Calu3 (cell line): Measurements from ENCODE around the gene SRRM2. TPM values are rescaled to one million over a fixed set of nuclear protein-coding genes. Genes with fewer than 3 reads are reported as not detected.
A peak's percentile ranks its signal among the peaks of the same experiment; 100 is the strongest.

Experiments
- BruUV-seq: library from RNA; stranded (reverse); fragments of 400-500 nt; replicated peaks from 2 replicates; lab custom pipeline; 2021; lab: Mats Ljungman, UMichigan
- CTCF ChIA-PET: fragments of 300-600 bp; sonication (Branson Sonifier 250); formaldehyde crosslinking; loops from one replicate; lab custom pipeline; 2022; ENCODE audit warnings: antibody characterized with exemption; lab: Charles Lee
- DNase-seq: peaks from one replicate; pipeline ENCODE4 v3.0.0; 2022
- H3K27ac Mint-ChIP-seq: one replicate; pipeline ENCODE4 v1.8.0; 2022; ENCODE audit warnings: mixed read lengths; ENCODE audit not compliant: unreplicated experiment
- H3K27me3 Mint-ChIP-seq: one replicate; pipeline ENCODE4 v1.8.0; 2022; ENCODE audit warnings: mixed read lengths; ENCODE audit not compliant: unreplicated experiment
- H3K36me3 Mint-ChIP-seq: one replicate; pipeline ENCODE4 v1.8.0; 2022; ENCODE audit warnings: mild to moderate bottlenecking, moderate library complexity, mixed read lengths; ENCODE audit not compliant: insufficient read depth, unreplicated experiment
- H3K4me1 Mint-ChIP-seq: one replicate; pipeline ENCODE4 v1.8.0; 2022; ENCODE audit warnings: mild to moderate bottlenecking, low read depth, mixed read lengths; ENCODE audit not compliant: unreplicated experiment
- H3K4me3 Mint-ChIP-seq: one replicate; pipeline ENCODE4 v1.8.0; 2022; ENCODE audit warnings: mild to moderate bottlenecking, low read depth, moderate library complexity, mixed read lengths; ENCODE audit not compliant: unreplicated experiment
- H3K9me3 Mint-ChIP-seq: one replicate; pipeline ENCODE4 v1.8.0; 2022; ENCODE audit warnings: low read depth, mixed read lengths; ENCODE audit not compliant: unreplicated experiment
- CTCF ChIP-seq: fragments of 200-600 bp; IDR thresholded peaks from one replicate; pipeline ENCODE4 v1.8.0; 2022; ENCODE audit warnings: antibody characterized with exemption; ENCODE audit not compliant: unreplicated experiment
- intact Hi-C: fragments of 100-400 bp; cut with micrococcal nuclease; formaldehyde crosslinking; loops from one replicate; pipeline ENCODE4 v1.10.0; 2022; ENCODE audit not compliant: unreplicated experiment
- total RNA-seq: library from RNA; stranded (reverse); gene quantifications from 2 replicates; pipeline ENCODE4 v1.2.3, GENCODE V29; 2022

Gene SRRM2
- total RNA-seq, 1 experiment from 2014 or later, result 905 TPM

GRCh38 chr16:2773188-2773968 is 20.9 kb downstream of the SRRM2 start:
- no peak for DNase-seq

DNA sequence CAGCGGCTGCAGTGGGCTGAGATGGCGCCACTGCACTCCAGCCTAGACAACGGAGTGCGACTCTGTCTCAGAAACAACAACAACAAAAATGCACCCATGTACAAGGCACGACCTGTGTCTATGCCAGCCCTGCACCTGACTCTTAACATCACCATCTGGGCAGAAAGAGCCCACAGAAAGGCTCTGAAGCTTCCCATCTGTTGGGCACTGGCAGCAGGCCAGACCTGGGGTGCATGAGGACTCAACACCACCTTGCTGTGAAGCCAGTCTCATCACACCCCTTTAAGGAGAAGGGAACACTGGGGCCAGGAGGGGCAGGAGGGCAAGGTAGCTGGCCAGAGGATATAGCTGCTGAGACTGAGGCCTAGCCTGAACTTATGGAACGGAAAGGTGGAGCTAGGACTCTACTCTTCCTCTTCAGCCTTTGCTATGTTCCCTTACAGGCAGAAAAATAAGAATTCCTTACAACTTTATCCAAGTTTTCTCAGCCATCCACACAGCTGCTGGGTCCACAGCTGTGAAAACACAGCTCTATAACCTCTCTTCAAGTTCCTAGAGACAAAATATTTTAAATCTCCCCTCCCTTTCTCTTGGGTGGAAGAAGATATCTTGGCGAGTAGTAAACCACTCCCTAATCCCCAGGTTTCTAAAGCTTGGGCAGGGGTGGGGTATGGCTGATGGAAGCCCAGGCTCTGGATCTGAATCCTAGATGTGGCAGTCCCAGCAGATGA is 21.9 kb downstream of the SRRM2 start:
- H3K4me1 Mint-ChIP-seq, result peaks cover 30% of the 10 kb centered on the region
- H3K36me3 Mint-ChIP-seq, result peaks cover 87% of the 10 kb centered on the region
- H3K27me3 Mint-ChIP-seq, result no peaks in the 10 kb centered on the region
- no peak overlapping the region for H3K4me3 Mint-ChIP-seq
- no peaks in the 10 kb centered on the region for H3K9me3 Mint-ChIP-seq
- no peak for TF ChIP-seq CTCF
- H3K27ac Mint-ChIP-seq, result no peak overlapping the region
- no TSS peak for BruUV-seq
- intact Hi-C loops, result no loop called here
- CTCF ChIA-PET, result interaction anchor here (1.4 kb wide), 1 partner anchor 80 kb away, joined by 3 read pairs; no protein-coding TSS in a partner anchor
- no peak for DNase-seq

More at GRCh38 chr16:2773188-2773968, 20.9 kb downstream of the SRRM2 start:
- Mint-ChIP-seq H3K27me3 (no peaks in the 10 kb centered on the region), H3K27ac (no peak overlapping the region), H3K9me3 (no peaks in the 10 kb centered on the region), H3K4me3 (no peak overlapping the region), H3K4me1 (peaks cover 35% of the 10 kb centered on the region), H3K36me3 (peaks cover 93% of the 10 kb centered on the region)
- intact Hi-C loops, result no loop called here
- no TSS peak for BruUV-seq
- no peak for TF ChIP-seq CTCF
- CTCF ChIA-PET, result interaction anchor here (0.5 to 1.4 kb wide), 3 partner anchors 51 to 504 kb away, joined by 3 to 4 read pairs (median 4); no protein-coding TSS in a partner anchor

DNA sequence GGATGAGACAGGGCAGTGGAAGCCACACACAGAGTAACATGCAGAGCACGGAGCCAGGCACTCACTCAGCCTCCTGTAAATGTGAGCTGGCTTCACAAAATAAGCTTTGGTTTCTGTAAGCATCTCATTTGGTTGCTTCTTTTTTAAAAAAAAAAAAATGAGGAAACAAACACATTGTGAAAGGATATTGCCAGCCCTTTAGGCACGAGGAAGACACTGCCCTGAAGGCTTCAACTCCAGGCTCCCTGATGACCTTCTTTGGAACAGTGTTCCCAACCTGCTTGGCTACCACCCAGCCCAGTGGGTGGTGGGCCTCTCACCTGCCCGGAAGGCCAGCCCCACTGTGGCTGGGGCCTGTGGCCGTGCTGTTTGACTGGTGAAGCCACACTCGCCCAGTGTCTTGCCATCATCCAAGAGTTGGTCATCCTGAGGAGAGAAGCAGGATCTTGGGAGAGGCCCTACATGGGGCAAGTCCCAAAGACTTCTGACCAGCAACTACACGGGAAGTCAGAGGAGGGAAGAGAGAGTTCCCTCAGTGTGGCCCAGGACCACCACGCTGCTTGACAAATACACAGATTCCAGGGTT is 22.8 kb downstream of the SRRM2 start:
- Mint-ChIP-seq H3K4me3 (peak overlapping the region; percentile 93), H3K9me3 (no peaks in the 10 kb centered on the region), H3K4me1 (peaks cover 23% of the 10 kb centered on the region), H3K36me3 (peaks cover 85% of the 10 kb centered on the region), H3K27ac (no peak overlapping the region), H3K27me3 (no peaks in the 10 kb centered on the region)
- CTCF ChIA-PET, result interaction anchor here (0.8 to 1.2 kb wide), 3 partner anchors 9 to 22 kb away, joined by 3 read pairs; no protein-coding TSS in a partner anchor
- no peak for TF ChIP-seq CTCF
- intact Hi-C loops, result loop anchor here (5.0 kb wide), 2 partner anchors 47 to 62 kb away; no protein-coding TSS in a partner anchor
- no TSS peak for BruUV-seq
- no peak for DNase-seq
